ENCODE measurements around the gene CA9.

CA9 gene

DNA sequence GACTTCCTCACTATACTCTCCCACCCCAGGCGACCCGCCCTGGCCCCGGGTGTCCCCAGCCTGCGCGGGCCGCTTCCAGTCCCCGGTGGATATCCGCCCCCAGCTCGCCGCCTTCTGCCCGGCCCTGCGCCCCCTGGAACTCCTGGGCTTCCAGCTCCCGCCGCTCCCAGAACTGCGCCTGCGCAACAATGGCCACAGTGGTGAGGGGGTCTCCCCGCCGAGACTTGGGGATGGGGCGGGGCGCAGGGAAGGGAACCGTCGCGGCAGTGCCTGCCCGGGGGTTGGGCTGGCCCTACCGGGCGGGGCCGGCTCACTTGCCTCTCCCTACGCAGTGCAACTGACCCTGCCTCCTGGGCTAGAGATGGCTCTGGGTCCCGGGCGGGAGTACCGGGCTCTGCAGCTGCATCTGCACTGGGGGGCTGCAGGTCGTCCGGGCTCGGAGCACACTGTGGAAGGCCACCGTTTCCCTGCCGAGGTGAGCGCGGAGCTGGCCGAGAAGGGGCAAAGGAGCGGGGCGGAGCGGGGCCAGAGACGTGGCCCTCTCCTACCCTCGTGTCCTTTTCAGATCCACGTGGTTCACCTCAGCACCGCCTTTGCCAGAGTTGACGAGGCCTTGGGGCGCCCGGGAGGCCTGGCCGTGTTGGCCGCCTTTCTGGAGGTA lies 2.1 kb downstream of the CA9 start:
- peak; percentile 52 for DNase-seq (ENCODE audit: low spot score)

- DNase-seq (ENCODE audit: low spot score), result no peak
Observed at GRCh38 chr9:35679091-35679490, 5.4 kb downstream of the CA9 start.

- no peak for DNase-seq (ENCODE audit: low spot score)
Observed at GRCh38 chr9:35679766-35680330, 6.1 kb downstream of the CA9 start.

DNA sequence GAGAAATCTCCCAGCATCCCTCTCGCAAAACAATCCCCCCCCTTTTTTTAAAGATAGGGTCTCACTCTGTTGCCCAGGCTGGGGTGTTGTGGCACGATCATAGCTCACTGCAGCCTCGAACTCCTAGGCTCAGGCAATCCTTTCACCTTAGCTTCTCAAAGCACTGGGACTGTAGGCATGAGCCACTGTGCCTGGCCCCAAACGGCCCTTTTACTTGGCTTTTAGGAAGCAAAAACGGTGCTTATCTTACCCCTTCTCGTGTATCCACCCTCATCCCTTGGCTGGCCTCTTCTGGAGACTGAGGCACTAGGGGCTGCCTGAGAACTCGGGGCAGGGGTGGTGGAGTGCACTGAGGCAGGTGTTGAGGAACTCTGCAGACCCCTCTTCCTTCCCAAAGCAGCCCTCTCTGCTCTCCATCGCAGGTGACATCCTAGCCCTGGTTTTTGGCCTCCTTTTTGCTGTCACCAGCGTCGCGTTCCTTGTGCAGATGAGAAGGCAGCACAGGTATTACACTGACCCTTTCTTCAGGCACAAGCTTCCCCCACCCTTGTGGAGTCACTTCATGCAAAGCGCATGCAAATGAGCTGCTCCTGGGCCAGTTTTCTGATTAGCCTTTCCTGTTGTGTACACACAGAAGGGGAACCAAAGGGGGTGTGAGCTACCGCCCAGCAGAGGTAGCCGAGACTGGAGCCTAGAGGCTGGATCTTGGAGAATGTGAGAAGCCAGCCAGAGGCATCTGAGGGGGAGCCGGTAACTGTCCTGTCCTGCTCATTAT lies 6.8 kb downstream of the CA9 start:
- peak; percentile 50 for DNase-seq (ENCODE audit: low spot score)

GRCh38 chr9:35681341-35682002 lies 7.7 kb downstream of the CA9 start:
- DNase-seq (ENCODE audit: low spot score), result no peak

- DNase-seq (ENCODE audit: low spot score), result no peak
Observed at GRCh38 chr9:35682051-35682450, 8.3 kb downstream of the CA9 start.

- DNase-seq (ENCODE audit: low spot score), result no peak
Observed at GRCh38 chr9:35682520-35683315, 9.0 kb downstream of the CA9 start.

GRCh38 chr9:35683323-35683722 lies 9.6 kb downstream of the CA9 start:
- DNase-seq (ENCODE audit: low spot score), result no peak

DNA sequence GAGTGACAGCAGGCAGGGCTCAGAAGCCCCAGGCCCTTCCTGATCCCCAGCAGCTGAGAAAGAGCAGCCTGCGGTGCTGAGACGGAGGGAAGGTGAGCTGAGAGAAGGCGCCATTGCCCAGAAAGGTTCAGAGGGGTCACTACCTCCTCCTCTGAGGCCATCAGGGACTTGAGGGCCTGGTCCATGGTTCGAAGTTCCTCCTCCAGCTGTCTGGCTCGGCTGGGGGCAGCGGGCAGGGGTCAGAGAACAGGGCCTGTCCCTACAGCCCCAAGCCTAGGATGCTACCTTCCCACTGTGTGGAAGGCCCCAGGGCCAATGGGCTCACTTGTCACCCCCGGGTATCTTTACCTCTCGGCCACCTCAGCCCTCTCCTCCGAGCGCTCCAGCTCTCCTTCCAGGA lies 11.2 kb downstream of the CA9 start:
- no peak for DNase-seq (ENCODE audit: low spot score)

DNA sequence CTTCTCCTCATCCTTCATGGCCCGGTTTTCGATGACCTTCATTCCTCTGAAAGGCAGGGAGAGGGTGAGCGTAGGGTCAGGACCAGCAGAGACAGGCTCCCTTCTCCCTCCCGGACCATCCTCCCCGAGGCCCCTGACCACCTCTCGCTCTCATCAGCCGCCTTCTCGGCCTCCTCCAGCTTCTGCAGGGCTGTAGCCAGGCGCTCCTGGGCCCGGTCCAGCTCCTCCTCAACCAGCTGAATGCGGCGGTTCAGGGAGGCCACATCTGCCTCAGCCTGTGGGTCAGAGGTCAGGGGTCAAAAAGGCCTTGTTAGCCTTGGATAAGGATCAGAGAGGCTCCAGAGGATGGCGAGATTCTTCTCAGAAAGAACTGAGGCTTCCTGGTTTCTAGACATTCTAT lies 11.8 kb downstream of the CA9 start:
- no peak for DNase-seq (ENCODE audit: low spot score)

DNA sequence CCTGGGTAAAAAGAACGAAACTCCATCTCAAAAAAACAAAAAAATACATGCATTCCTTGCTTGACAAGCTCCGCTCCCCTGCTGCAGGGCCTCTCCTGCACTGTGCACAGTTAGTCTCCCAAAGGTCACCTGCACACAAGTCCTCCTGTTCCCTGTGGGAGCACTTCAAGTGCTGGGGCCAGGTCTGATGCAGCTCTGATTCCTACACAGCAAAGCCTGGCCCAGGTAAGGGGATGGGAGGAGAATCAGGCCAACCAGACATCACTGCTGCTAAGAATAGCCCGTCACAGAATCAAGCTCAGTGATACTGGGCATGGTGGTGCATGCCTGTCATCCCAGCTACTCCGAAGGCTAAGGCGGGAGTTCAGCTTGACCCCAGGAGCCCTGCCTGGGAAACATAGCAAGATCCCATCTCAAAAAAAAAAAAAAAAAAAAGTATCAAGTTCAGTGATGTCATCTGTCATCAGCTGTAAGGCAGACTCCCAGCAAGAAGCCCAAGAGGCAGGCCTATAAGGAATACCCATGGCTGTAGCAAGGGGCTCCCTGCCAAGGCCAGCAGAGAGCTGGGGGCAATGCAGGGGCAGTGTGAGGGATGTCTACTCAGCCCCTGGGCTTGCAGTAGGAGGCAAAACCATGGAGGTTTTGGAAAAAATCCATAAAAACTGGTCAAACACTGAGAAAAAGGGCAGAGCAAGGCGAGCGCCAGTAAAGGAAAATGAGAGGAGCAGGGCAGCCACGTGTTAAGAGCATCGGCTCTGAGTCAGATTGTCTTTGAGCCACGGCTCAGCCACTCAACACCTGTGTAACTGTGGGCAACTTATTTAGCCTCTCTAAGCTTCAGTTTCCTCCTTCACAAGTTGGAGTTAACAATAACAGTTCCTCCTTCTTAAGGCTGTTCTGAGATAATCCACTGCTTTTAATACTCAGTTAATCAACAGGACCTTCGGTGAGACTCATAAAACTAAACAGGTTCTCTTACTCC lies 12.8 kb downstream of the CA9 start:
- DNase-seq (ENCODE audit: low spot score), result no peak

- no peak for DNase-seq (ENCODE audit: low spot score)
Observed at GRCh38 chr9:35687306-35687705, 13.6 kb downstream of the CA9 start.

GRCh38 chr9:35687972-35688557 lies 14.3 kb downstream of the CA9 start:
- DNase-seq (ENCODE audit: low spot score), result no peak

GRCh38 chr9:35688558-35689541 lies 15.1 kb downstream of the CA9 start:
- peak; percentile 69 for DNase-seq (ENCODE audit: low spot score)

DNA sequence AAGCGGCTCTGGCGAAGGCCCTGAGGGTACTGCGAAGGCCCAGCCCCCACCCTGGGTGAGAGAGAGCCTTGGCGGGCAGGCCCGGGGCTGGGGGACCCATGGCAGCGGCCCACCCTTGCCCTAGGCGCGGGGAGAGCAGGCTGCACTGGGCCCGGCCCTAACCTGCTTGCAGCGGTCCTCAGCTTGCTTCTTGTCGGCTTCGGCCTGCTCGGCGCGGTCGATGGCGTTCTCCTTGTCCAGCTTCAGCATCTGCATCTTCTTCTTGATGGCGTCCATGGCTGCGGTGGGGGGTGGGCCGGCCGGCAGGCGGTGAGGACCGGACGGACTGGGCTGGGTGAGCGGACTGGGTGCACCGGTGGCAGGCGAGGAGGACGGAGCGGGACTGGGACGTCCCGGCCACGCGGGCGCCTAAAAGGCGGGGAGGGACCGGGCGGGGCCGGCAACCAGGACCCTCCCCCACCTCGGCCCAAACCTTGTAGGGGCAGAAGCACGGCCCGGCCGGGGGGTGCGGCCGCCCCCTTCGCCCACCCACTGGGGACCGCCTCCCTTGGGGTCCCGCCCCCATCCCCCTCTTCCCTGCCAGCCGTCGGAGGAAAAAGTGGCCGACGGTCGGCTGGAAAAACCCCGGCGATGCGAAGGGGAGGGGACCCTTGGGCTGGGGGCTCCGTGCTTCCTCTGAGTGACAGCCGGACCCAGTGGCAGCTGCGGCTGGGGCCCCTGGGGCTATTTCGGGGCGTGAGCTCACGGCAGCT lies 16.0 kb downstream of the CA9 start, which contains the start of gene TPM2:
TPM2 (minus strand) TSS at position 384 of the 752 bp plus-strand sequence; CDS start at position 276, 108 bp downstream.
- peak; percentile 97 for DNase-seq (ENCODE audit: low spot score)

- DNase-seq (ENCODE audit: low spot score), result no peak
Observed at GRCh38 chr9:35690294-35690613, 16.5 kb downstream of the CA9 start.

GRCh38 chr9:35690614-35691333 lies 17.0 kb downstream of the CA9 start:
- peak; percentile 95 for DNase-seq (ENCODE audit: low spot score)

- no peak for DNase-seq (ENCODE audit: low spot score)
Observed at GRCh38 chr9:35691334-35691650, 17.6 kb downstream of the CA9 start.
